GM18517 (cell line): Measurements from ENCODE around the gene NKG7.
A peak's percentile ranks its signal among the peaks of the same experiment; 100 is the strongest.

ENCODE experiments used
- ATAC-seq: cut with Tn5 transposase; IDR thresholded peaks from one replicate; pipeline ENCODE4 v1.9.1; 2021; ENCODE audit warnings: mild to moderate bottlenecking, moderate library complexity; ENCODE audit not compliant: unreplicated experiment

Gene NKG7

GRCh38 chr19:51338563-51339312 lies 33.7 kb downstream of the NKG7 start:
- peak; percentile 51 for ATAC-seq

- ATAC-seq: no peak
These were observed 34.4 kb downstream of the NKG7 start for GRCh38 chr19:51337861-51338562.

- ATAC-seq: no peak
These were observed 35.2 kb downstream of the NKG7 start for GRCh38 chr19:51337141-51337860.

- ATAC-seq: no peak
These were observed 38.5 kb downstream of the NKG7 start for GRCh38 chr19:51333836-51334460.

GRCh38 chr19:51331716-51332115 lies 40.7 kb downstream of the NKG7 start:
- no peak for ATAC-seq

GRCh38 chr19:51331193-51331592 lies 41.3 kb downstream of the NKG7 start:
- no peak for ATAC-seq

- ATAC-seq: no peak
These were observed 42.1 kb downstream of the NKG7 start for GRCh38 chr19:51330366-51330765.

GRCh38 chr19:51329411-51329810 lies 43.0 kb downstream of the NKG7 start:
- no peak for ATAC-seq

GRCh38 chr19:51327066-51328001 lies 45.1 kb downstream of the NKG7 start:
- no peak for ATAC-seq

GRCh38 chr19:51326216-51327065 lies 46.0 kb downstream of the NKG7 start:
- ATAC-seq: no peak

- ATAC-seq: no peak
These were observed 47.1 kb downstream of the NKG7 start for GRCh38 chr19:51325161-51325976.

- no peak for ATAC-seq
These were observed 48.3 kb downstream of the NKG7 start for GRCh38 chr19:51324167-51324481.

GRCh38 chr19:51323481-51324166 lies 48.8 kb downstream of the NKG7 start:
- ATAC-seq: no peak

GRCh38 chr19:51321799-51322198 lies 50.7 kb downstream of the NKG7 start:
- no peak for ATAC-seq
